GM18870 (cell line): ENCODE data around the gene MYBPC3.
"Not testable (repeated sequence)": the region's sequence is repeated elsewhere in the genome, so short reads cannot be mapped to it uniquely, and the experiment has no call there.

Experiments
- ATAC-seq: cut with Tn5 transposase; IDR thresholded peaks from one replicate; pipeline ENCODE4 v1.9.1; 2021; ENCODE audit warnings: moderate library complexity; ENCODE audit not compliant: unreplicated experiment

Gene MYBPC3

DNA sequence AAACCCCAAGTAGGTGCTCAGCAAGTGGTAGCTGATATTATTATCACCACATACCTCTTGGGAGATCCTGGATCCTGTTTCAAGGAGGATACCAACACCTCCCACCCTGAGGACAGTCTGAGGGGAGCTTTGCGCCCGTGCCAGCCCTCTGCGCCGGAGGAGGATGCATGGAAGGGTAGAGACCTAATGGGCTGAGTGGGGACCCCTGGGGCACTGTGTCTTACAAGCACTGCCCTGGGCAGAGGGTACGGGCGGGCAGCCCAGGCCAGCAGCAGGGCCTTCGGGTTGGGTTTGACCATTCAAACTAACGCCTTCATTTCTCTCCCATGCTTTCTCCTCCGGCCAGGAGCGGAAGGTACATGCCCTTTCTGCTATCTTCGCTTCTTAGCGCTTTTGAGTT, 26.3 kb downstream of the MYBPC3 start:
- ATAC-seq: no peak

DNA sequence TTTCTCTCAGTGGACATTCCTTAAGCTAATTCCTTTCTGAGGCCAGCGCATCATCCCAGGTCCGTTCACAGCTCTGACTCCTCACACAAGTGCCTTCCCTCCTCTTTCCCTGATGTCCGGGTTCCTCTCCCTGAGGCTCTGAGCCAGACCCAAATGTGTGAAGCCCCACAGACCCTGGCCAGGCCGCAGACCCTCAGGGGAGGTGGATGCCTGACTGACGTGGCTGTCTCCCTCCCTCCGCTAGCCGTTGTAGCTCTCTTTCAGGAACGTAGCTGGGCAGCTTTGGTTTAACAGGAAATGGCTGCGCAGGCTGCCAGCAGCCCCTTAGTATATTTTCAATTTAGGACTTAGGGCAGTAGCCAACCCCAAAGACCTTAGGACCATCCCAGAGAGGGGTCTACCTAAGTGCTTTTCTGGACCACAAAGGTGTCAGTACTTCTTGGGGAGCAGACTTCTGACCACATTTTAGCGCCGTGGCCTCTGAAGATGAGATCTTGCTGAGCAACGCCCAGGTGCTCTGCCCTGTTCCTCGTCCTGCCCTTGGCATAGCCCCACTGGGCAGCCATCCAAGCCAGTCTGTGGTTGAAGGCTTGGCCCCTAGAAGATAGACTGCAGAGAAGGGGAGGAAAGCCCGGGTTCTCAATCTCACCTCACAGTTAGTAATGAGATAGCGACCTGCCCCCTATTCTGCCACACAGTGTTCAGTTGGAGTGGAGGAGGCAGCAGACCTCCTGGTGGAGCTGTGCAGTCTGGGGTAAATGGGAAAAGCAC, 27.0 kb downstream of the MYBPC3 start:
- ATAC-seq: no peak

DNA sequence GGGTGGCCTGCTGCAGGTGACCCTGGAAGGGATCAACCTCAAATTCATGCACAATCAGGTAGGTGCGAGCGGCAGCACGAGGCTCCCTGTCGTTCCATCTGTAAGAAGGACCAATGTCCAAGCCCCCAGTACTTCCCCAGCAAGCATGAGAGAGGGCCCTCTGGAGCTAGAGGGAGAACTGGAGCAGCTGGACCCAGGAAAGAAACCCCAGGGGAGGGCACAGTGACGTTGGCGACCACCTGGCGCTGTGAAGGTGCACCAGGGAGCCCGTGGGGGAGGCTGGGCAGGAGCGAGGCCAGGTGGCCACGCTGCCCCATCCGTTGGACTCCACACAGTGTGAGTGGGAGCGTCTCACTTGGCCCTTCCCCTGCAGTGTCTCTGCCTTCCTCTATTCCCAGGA, 28.0 kb downstream of the MYBPC3 start:
- no peak for ATAC-seq

DNA sequence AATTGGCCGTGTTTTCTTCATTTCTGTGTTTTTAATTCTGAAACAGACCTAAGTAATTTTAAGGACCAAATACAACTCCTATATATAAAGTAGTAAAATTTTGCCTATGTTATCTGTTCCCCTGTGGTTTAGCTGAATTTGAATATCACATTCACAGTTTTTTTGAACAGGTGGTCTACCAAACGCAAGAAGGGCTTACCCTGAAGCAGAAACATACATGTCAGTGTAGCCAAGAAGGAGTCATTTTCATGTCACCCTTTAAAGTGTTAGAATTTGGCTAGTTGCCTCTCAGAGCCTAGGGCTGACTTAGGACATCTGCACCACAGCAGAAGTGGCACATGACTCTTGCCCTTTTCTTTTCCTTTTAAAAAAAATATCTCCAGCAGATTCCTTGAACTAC, 34.3 kb downstream of the MYBPC3 start:
- ATAC-seq: no peak

DNA sequence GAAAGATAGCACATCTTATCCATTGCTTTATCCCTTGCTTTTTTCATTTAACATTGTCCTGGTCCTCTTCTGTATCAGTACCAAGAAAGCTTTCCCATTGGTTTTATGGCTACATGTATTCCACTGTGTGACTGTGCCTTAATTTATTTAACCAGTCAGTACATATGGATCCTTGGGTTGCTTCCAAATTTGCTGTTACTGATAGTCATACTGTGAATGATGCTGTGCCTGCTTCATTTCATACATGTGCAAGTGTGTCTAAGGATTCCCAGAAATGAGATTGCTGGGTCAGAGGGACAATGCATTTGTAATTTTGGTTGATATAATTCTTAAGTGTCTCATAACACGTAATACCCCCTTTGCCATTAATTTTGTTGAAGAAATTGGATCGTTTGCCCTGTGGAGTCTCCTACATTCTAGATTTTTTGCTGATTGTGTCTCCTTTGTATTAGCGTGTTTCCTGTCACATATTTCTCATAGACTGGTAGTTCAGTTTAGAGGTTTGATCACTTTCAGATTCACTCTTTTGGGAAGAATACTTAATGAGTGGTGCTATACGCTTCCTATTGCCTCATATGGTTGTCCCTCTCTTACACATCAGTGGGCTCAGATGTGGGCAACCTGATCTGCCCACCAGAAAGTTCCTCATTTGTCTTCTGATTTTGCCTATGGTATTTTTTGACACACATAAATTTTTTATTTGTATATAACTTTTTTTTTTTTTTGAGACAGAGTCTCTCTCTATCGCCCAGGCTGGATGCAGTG, 35.3 kb downstream of the MYBPC3 start:
- ATAC-seq: peak; percentile 90

DNA sequence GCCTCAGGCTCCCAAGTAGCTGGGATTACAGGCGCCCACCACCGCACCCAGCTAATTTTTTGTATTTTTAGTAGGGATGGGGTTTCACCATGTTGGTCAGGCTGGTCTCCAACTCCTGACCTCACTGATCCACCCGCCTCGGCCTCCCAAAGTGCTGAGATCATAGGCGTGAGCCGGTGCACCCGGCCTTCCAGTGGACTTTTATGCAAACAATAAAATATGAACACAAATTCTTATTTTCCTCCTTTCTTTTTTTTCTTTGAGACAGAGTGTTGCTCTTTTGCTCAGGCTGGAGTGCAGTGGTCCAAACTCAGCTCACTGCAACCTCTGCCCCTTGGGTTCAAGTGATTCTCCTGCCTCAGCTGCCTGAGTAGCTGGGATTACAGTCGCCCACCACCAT, 36.0 kb downstream of the MYBPC3 start:
- not testable (repeated sequence) for ATAC-seq

DNA sequence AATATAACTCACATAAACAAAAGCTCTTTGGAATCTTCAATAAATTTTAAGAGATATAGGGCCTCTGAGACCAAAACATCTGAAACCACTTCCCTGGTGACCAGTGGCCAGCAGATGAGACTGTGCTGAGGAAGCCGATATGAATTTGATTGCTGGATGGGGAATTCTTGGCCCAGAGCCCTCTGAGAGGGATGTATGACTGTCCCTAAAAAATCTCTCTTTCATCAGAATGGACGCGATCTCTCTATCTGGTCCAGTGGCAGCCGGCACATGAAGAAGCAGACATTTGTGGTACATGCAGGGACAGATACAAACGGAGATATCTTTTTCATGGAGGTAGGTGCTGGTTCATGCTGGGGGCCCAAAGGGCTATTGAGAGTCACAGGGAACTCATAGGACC, 37.5 kb downstream of the MYBPC3 start:
- no peak for ATAC-seq

DNA sequence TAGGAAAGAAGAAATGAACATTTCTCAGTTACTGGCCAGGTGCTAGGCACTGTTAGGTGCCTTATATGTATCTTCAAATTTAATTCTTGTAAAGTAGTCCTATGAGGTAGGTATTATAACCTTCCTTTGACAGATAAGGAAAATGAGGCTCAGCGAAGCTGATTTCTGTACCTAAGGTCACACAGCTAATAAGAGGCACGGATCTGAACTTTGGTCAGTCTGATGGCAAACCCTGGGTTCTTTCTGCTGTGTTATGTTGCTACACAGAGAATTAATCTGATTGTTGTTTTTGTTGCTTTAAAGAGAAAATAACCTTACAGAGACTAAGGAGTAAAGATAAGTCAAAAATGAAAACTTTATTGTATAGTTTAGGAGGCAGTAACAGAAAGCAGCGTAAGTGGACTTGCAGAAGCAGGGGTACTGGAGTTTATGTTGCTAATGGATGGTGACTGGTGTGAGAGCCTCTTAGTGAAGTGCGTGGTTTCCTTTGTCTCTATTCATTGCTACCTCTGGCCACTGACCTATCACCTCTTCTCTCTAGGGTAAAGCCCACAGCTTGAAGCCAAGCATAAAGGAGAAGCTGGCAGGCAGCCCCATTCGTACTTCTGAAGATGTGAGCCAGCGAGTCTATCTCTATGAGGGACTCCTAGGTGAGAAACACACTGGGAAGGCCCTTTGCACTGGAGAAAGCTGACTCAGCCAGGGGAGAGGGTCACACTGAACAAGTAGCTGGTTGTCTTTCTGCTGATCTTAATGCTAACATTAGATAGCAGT, 44.3 kb downstream of the MYBPC3 start:
- no peak for ATAC-seq

DNA sequence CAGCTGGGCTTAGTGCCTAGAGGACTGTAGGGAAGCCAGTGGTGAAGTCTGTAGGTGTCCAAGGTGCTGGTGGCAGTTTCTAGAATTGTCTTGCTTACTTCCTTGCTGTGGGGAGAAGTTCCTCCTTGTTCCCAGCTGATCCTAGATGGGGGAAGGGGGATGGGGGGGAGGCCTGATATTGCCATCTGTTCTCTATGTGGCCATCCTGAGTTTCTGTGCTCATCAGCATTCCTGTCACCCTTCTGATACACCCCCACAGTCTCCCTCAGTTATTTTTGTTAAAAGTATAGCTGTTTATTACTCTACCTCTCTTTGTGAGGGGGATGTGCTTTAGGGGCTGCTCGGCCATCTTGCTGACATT, 46.0 kb downstream of the MYBPC3 start:
- no peak for ATAC-seq

DNA sequence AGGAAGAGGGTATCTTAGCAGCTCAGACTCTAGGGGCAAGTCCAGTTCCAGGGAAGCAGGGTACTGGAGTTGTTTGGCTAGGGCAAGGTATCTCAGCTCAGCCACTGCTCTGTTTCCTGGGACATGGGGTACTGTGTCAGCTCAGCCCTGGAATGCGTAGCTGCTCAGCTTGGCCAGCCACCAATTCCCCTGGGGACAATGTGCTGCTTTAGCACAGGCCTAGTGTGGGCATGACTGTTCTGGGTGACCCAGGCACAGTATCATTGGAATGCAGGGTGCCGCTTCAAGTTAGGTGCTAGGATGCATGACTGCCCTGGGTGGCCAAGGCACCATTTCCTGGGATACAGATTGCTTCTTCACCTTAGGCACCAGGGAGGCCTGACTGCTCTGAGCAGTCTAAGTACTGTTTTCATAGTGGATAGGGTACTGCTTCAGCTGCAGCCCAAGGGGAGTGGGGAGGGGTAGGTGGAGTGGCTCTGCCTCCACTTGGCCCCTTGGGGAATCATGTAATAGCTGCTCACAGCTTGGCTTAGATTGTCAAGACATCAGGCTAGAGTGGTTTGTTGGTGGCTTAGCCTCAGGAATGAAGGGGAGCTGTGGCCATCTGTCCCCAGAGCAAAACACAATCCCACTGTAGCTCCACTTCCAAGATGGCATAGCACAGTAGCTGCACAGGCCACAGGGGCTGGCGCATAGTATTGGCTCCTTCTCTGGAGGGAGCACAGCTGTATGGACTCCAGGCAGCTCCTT, 46.6 kb downstream of the MYBPC3 start:
- ATAC-seq: no peak

DNA sequence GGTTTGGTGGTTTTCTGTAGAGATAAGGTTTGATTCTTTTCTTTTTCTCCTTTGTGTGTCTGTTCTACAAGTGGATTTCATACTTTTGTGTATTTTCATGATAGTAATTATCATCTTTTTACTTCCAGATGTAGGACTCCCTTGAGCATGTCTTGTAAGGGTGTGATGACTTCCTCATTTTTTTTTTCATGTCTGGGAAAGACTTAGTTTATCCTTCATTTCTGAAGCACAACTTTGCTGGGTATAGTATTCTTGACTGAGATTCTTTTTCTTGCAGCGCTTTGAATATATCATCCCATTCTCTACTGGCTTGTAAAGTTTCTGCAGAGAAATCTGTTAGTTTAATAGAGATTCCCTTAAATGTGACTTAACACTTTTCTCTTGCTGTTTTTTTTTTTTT, 49.6 kb downstream of the MYBPC3 start:
- no peak for ATAC-seq

DNA sequence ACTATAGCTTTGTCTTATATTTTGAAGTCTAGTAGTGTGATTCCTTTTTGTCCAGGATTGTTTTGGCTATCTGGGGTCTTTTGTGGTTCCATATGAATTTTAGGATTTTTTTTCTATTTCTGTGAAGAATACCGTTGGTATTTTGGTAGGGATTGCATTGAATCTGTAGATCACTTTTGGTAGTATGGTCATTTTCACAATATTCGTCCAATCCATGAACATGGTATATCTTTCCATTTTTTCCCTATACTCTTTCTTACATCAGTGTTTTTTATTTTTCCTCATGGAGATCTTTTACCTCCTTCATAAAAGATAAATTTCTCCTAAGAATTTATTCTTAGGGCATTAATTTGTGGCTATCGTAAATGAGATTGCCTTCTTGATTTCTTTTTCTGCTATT, 53.4 kb downstream of the MYBPC3 start:
- no peak for ATAC-seq

DNA sequence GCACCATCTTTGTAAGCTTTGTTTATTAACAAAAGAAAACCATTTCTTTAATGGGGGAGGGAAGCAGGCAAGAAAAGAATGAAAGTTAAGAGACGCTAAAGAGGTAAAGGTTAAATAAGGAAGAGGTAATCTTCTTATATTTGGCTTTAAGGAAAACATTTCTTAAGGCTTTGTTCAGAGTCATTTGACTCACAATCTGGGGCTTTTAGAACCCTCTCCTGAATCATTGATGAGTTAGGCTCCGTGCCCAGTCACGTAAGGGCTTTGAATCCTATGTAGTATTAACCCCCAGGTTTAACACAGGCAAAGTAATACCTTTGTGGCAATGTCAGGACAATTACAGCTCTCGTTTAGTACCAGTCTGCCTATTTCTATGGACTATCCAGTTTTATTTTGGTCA, 56.5 kb downstream of the MYBPC3 start:
- ATAC-seq: no peak

DNA sequence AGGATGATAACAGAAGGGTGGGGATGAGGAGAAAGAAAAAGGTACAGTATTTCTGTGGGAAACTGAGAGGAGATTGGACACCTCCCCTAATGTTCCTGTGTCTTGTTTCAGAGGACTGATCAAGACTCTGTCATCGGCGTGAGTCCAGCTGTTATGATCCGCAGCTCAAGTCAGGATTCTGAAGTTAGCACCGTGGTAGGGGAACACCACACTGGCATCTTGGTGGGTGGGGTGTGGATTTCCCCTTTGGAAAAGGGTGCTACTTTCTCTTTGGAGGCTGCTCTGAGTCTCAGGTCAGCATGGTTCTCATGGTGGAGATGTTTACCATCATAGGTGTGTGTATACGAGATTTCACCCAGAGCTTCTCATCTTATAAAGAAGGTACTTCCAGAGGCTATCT, 57.1 kb downstream of the MYBPC3 start:
- no peak for ATAC-seq

DNA sequence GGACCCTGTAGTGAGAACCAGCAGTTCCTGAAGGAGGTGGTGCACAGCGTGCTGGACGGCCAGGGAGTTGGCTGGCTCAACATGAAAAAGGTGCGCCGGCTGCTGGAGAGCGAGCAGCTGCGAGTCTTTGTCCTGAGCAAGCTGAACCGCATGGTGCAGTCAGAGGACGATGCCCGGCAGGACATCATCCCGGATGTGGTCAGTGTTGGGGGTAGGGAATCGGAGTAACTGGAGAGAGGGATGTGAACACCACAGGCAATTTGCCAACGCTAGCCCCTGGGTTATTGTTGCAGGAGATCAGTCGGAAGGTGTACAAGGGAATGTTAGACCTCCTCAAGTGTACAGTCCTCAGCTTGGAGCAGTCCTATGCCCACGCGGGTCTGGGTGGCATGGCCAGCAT, 62.6 kb downstream of the MYBPC3 start:
- no peak for ATAC-seq

DNA sequence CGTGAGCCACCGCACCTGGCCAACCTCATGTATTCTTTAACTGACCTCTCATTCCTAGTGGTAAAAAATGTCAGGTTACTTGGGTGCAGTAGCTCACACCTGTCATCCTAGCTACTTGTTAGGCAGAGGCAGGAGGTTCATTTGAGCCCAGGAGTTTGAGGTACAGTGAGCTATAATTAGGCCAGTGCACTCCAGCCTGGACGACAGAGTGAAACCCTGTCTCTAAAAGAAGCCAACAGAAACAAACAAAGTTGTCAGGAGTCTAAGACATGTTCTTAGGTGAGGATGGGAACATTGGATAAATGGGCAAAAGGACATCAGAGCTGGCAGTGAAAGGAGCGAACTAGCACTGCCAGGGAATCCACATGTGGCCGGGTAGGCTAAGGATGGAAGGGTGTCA, 64.4 kb downstream of the MYBPC3 start:
- no peak for ATAC-seq

DNA sequence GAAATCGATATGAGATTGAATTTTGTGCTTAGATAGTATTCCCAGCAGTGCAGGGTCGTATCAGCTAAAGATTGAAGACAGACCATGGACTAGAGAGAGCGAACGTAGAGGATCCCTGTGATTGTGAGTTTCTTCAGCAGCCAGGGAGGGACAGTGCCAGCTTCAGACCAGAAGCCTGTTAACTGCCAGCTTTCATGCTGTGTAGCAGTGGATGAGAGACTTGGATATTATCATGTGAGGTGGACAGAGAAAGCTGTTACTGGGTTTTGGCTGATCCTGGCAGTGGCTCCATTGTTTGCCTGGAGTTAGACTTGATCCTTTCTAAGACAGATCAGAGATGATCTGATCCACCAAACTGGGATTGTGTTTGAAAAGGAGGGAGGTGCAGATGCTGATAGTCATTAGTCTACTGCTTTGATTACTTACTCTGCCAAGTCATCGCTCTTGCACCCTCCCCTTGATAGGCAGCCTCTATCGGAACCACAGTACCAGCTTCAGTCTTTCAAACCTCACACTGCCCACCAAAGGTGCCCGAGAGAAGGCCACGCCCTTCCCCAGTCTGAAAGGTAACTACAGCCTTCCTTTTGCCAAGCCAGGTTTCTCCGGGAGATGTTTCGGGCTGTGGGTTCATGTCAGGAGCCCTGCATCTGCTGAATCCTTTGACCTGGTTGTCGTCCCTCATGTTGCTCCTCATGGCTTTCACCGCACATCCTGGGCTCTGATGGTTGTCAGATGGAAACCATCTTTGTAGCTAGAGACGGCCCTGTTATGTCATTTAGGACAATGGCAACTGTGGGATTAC, 66.3 kb downstream of the MYBPC3 start:
- ATAC-seq: no peak

DNA sequence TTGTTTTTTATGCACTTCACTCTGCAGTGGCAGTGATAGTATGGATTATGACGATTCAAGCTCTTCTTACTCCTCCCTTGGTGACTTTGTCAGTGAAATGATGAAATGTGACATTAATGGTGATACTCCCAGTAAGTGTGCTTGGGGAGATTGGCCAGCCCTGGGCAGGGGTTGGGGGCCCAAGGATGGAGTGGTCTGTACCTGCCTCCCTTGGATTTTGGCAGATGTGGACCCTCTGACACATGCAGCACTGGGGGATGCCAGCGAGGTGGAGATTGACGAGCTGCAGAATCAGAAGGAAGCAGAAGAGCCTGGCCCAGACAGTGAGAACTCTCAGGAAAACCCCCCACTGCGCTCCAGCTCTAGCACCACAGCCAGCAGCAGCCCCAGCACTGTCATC, 68.4 kb downstream of the MYBPC3 start:
- ATAC-seq: no peak

DNA sequence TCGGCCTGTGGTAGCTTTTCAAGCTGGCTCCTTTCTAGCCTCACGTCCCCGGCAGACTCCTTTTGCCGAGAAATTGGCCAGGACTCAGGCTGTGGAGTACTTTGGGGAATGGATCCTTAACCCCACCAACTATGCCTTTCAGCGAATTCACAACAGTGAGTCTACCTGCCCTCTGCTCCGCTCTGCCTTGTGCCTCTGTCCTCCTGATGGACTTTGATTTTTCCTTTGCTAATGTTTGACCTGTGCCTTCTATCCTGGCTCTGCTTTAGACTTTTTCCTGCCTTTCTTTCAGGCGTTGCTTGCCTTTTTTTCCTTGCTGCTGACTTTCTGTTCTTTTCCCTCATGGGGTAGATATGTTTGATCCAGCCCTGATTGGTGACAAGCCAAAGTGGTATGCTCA, 70.0 kb downstream of the MYBPC3 start:
- ATAC-seq: no peak
